Measurements from ENCODE around the gene SH2D4B.

The SH2D4B gene

GRCh38 chr10:80504158-80504811 lies 33.4 kb upstream of the SH2D4B start:
- no peak for ATAC-seq

- no peak for ATAC-seq
Measured at GRCh38 chr10:80504897-80505465, 32.7 kb upstream of the SH2D4B start.

- ATAC-seq = no peak
Measured at GRCh38 chr10:80506189-80506575, 31.5 kb upstream of the SH2D4B start.

GRCh38 chr10:80506836-80507487 lies 30.7 kb upstream of the SH2D4B start:
- ATAC-seq = no peak

- no peak for ATAC-seq
Measured at GRCh38 chr10:80509108-80509402, 28.6 kb upstream of the SH2D4B start.

- no peak for ATAC-seq
Measured at GRCh38 chr10:80509403-80510161, 28.1 kb upstream of the SH2D4B start.

GRCh38 chr10:80512031-80512526 lies 25.6 kb upstream of the SH2D4B start:
- no peak for ATAC-seq

GRCh38 chr10:80513106-80513505 lies 24.6 kb upstream of the SH2D4B start:
- ATAC-seq = no peak

- ATAC-seq = no peak
Measured at GRCh38 chr10:80515511-80515910, 22.2 kb upstream of the SH2D4B start.

- ATAC-seq = no peak
Measured at GRCh38 chr10:80515941-80516340, 21.8 kb upstream of the SH2D4B start.

GRCh38 chr10:80516506-80517075 lies 21.1 kb upstream of the SH2D4B start:
- ATAC-seq = no peak

- no peak for ATAC-seq
Measured at GRCh38 chr10:80517416-80518142, 20.1 kb upstream of the SH2D4B start.

- no peak for ATAC-seq
Measured at GRCh38 chr10:80518143-80518806, 19.4 kb upstream of the SH2D4B start.

GRCh38 chr10:80518807-80519360 lies 18.8 kb upstream of the SH2D4B start:
- ATAC-seq = no peak

- ATAC-seq = no peak
Measured at GRCh38 chr10:80519936-80520650, 17.6 kb upstream of the SH2D4B start.

GRCh38 chr10:80520661-80521470 lies 16.8 kb upstream of the SH2D4B start:
- no peak for ATAC-seq

GRCh38 chr10:80522756-80523363 lies 14.8 kb upstream of the SH2D4B start:
- ATAC-seq = no peak

GRCh38 chr10:80523773-80524172 lies 13.9 kb upstream of the SH2D4B start:
- no peak for ATAC-seq

GRCh38 chr10:80524190-80524909 lies 13.4 kb upstream of the SH2D4B start:
- no peak for ATAC-seq

Data from activated CD4-positive, CD25-positive, alpha-beta regulatory T cell treated with anti-CD3 and anti-CD28 coated beads, Interleukin-2, amount 50 U/mL, for 24 hours (primary cell).